GM21381 (cell line): ENCODE results near the gene SMIM44.

ENCODE experiments used
- ATAC-seq: cut with Tn5 transposase; IDR thresholded peaks from one replicate; pipeline ENCODE4 v1.9.1; 2021; ENCODE audit warnings: mild to moderate bottlenecking, moderate library complexity; ENCODE audit not compliant: unreplicated experiment

SMIM44 gene

GRCh38 chr19:3501780-3502179 lies 18.5 kb upstream of the SMIM44 start:
- no peak for ATAC-seq

GRCh38 chr19:3500429-3501101 lies 17.3 kb upstream of the SMIM44 start, which contains the start of gene DOHH:
DOHH (minus strand) TSS chr19:3500674; CDS start chr19:3496814, 3,860 bp downstream.
- ATAC-seq, result peak; percentile 86

GRCh38 chr19:3499738-3500428 lies 16.6 kb upstream of the SMIM44 start:
- no peak for ATAC-seq

- ATAC-seq, result no peak
Observed at GRCh38 chr19:3497757-3498520, 14.7 kb upstream of the SMIM44 start.

DNA sequence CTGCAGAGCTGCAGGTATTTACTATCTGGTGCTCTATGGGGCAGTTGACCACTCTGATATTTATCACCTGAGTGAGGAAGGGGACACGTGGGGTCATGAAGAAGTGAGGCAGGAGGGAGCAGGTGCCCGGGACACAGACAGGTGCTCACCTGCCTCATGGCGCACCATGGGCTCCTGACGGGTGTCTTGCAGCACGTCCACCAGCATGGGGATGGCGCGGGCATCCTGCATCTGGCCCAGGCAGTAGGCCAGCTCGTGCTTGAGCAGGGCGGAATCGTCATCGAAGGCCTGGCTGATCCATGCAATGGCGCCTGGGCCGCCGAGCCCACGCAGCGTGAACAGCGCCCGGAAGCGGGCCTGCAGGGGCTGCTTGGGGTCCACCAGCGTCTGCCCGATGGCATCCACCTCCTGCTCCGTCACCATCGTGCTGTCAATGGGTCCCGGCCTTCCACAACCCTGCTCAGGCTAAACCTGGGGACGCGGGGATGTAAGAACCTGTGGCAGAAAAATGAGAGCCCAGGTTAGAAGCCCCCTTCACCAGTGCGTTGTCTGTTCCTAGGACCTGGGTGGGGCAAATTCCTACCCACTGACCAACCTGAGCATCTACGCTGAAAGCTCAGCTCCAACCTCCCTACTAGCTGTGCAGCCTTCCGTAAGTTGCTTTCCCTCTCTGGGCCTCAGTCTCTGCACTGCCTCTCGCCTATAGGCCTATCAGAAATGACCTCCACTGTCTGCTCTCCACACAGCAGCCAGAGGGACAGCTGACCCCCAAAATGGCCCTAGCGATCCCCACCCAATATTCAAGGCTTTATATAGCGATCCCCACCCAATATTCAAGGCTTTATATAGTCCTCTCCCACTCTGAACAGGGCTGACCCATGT lies 13.4 kb upstream of the SMIM44 start:
- ATAC-seq, result no peak

GRCh38 chr19:3494559-3494958 lies 11.3 kb upstream of the SMIM44 start:
- ATAC-seq, result no peak

GRCh38 chr19:3494051-3494450 lies 10.8 kb upstream of the SMIM44 start:
- ATAC-seq, result no peak

GRCh38 chr19:3493651-3494050 lies 10.4 kb upstream of the SMIM44 start:
- no peak for ATAC-seq

DNA sequence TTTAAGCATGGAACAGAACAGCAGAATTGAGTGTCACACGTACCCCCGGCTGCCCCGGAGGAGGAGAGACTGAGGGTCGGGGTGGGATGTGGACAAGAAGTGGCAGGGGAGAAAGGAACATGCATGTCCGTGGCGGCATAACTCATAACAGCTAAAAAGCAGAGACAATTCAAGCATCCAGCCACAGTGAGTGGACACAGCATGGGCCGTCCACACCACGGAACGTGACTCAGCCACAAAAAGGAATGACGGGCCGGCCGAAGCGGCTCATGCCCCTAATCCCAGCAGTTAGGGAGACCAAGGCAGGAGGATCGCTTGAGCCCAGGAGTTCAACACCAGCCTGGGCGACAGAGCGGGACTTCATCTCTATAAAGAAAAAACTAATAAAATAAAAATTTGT lies 9.7 kb upstream of the SMIM44 start:
- ATAC-seq, result no peak

- ATAC-seq, result no peak
Observed at GRCh38 chr19:3492131-3492839, 9.0 kb upstream of the SMIM44 start.

DNA sequence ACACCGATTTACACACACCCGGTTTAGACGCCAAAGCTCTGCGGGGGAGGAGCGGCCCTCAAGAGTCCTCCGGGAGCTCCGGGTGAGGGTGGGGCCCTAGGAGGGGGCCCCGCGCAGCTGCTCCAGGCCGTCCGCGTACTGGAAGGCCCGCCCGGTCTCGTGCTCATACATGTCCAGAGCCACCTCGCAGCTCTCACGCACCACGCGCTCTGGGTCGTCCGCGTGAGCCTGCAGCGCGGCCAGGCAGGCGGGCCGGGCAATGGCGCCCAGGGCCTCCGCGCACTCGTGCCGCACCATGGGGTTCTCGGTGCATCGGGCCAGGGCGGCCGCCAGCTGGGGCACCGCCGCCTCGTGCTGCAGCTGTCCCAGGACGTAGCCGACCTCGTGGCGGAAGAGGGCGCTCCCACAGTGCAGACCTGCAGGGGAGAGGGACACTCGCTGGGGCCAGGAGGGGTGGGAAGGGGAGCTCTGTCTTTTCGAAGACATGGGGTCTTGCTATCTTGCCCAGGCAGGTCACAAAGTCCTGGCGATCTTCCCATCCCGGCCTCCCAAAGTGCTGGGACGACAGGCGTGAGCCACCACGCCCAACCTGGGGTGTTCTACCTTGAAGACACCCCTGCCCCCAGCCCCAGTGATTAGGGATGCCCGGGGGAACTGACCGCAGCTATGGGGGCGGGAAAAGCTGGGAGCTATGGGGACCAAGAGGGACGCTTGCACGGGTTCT lies 8.3 kb upstream of the SMIM44 start:
- no peak for ATAC-seq

DNA sequence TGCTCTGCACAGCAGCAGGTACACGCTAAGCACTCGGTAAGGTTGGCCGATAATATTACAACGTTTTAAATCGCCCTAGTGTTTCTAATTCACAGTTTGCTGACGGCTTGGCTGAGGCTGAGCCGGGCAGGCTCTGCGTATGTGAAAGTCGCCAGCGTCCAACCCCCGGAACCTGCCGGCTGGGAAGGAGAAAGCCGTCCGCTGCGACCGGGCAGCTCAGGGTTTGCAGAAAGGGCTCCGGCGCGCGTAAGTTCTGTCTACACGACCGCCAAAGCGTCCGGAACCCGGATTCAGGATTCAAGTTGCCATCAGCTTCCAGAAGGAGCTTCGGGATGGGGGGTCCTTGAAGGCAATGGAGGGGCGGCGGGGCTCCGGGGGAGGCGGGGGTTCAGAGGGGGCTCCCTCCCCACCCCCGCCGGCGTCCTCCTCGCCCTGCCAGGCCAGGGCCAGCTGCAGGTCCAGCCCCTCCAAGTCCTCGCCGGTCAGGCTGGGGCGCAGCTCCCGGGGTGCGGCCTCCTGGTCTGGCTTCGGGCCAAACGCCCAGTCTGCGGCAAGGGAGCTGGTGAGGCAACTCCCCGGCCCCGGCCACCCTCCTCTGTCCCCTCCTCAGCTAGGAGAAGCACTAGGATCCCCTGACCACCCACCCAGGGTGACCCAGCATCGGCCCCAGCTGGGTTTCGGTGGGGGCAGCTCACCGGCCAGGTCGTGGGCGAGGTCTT lies 575 bp downstream of the SMIM44 start:
- ATAC-seq, result no peak

GRCh38 chr19:3481241-3482090 lies 1.8 kb downstream of the SMIM44 start:
- no peak for ATAC-seq

- ATAC-seq, result no peak
Observed at GRCh38 chr19:3480383-3481091, 2.7 kb downstream of the SMIM44 start, which contains the start of gene SMIM24. SMIM24 (minus strand) TSS chr19:3480525; CDS start chr19:3480463, 62 bp downstream.

- ATAC-seq, result no peak
Observed at GRCh38 chr19:3479834-3480215, 3.4 kb downstream of the SMIM44 start.

DNA sequence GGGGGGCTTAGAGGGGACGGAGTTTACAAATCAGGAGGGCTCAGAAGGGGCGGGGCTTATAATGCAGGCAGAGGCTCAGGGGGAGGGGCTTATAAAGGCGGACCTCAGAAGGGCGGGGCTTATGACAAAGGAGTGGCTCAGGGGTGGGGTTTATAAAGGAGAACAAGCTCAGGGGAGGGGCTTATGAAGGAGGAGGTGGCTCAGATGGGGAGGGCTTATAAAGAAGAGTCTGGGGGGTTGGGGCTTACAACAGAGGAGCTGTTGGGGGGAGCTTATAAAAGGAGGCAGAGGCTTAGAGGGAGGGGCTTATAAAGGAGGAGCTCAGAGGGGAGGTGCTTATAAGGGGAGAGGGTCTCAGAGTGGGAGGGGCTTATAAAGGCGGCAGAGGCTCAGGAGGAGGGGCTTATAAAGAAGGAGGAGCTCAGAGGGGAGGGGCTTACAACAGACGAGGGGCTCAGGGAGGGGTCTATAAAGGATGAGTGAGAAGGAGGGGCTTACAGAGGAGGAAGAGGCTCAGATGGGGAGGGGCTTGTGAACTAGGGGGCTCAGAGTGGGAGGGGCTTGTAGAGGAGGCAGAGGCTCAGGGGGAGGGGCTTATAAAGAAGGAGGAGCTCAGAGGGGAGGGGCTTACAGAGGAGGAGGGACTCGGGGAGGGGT lies 3.9 kb downstream of the SMIM44 start:
- no peak for ATAC-seq
